Stomach smooth muscle (tissue), 2 donors: Measurements from ENCODE around the gene CRACR2B.
A peak's percentile ranks its signal among the peaks of the same experiment; 100 is the strongest.

ENCODE experiments used
- H3K27ac ChIP-seq: one replicate; pipeline ENCODE4 v1.7.0; 2013; ENCODE audit warnings: mild to moderate bottlenecking, low read length, inconsistent platforms
- H3K27me3 ChIP-seq, 2 donors: one replicate each; pipeline ENCODE4 v1.7.0; 2013; ENCODE audit warnings: low read length in 2 of 2; ENCODE audit not compliant: insufficient read depth in 2 of 2, control insufficient read depth in 1 of 2
- H3K36me3 ChIP-seq, 2 donors: one replicate each; pipeline ENCODE4 v1.7.0; 2013; ENCODE audit warnings: low read length in 2 of 2; ENCODE audit not compliant: control insufficient read depth in 2 of 2, insufficient read depth in 2 of 2
- H3K4me1 ChIP-seq: one replicate; pipeline ENCODE4 v1.7.0; 2013; ENCODE audit warnings: low read length; ENCODE audit not compliant: control insufficient read depth, insufficient read depth
- H3K4me3 ChIP-seq, 2 donors: one replicate each; pipeline ENCODE4 v1.7.0; 2013; ENCODE audit warnings: low read length in 2 of 2
- H3K9ac ChIP-seq, 2 donors: one replicate each; pipeline ENCODE4 v1.7.0; 2013; ENCODE audit warnings: low read length in 2 of 2, mild to moderate bottlenecking in 1 of 2
- H3K9me3 ChIP-seq, 2 donors: one replicate each; pipeline ENCODE4 v1.7.0; 2013; ENCODE audit warnings: low read length in 2 of 2; ENCODE audit not compliant: control insufficient read depth in 2 of 2
- donor health status: healthy.
- donor health status: Pancreatic carcinoma.

The CRACR2B gene

GRCh38 chr11:813072-813455 is 14.7 kb upstream of the CRACR2B start:
- Histone ChIP-seq H3K4me1 (peaks cover 26% of the 10 kb centered on the region), H3K36me3 (peaks cover 21 to 23% of the 10 kb centered on the region in 2 donors), H3K27me3 (no peaks in the 10 kb centered on the region), H3K9me3 (no peaks in the 10 kb centered on the region), H3K27ac (no peak overlapping the region), H3K4me3 (no peak overlapping the region), H3K9ac (no peak overlapping the region)

DNA sequence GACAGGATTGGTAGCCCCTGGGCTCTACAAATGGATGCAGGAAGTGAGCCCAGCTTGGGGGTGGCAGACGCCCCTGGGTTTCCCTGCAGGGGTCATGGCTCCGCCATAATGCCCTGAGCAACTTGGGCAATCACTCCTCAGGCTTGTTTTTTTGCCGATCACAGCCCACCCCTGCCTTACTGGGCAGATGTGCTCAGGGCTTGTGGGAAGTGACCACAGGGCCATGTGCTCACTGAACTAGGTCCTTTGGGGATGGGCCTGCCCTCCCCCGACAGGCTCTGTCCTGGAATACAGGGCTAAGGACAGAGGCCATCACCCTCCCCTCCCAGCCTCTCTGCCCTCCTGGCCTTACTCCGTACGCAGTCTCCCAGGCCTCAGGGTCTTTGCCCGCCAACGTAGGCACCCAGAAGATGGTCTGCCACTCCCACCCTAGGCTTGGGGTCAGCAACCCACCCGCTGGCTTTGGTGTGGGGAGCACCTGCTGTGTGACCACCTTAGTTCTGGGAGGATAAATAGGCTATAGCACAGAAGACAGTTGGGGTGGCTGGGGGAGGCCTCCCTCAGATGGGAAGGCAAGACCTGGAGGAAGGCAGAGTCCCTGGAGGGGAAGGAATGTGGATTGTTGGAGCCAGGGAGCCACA is 14.1 kb upstream of the CRACR2B start:
- H3K9me3 ChIP-seq: no peaks in the 10 kb centered on the region

GRCh38 chr11:815675-816432 is 11.9 kb upstream of the CRACR2B start:
- Histone ChIP-seq H3K27me3 (no peaks in the 10 kb centered on the region), H3K4me3 (no peak overlapping the region), H3K27ac (no peak overlapping the region), H3K9me3 (no peaks in the 10 kb centered on the region), H3K9ac (no peak overlapping the region), H3K36me3 (peaks cover 21 to 23% of the 10 kb centered on the region in 2 donors), H3K4me1 (peaks cover 28% of the 10 kb centered on the region)

More for the DNA sequence above, 14.1 kb upstream of the CRACR2B start:
- peaks cover 27% of the 10 kb centered on the region for H3K4me1 ChIP-seq
- no peak overlapping the region for H3K9ac ChIP-seq
- H3K27me3 ChIP-seq: no peaks in the 10 kb centered on the region
- no peak overlapping the region for H3K4me3 ChIP-seq
- H3K36me3 ChIP-seq: peaks cover 21 to 23% of the 10 kb centered on the region in 2 donors
- no peak overlapping the region for H3K27ac ChIP-seq

DNA sequence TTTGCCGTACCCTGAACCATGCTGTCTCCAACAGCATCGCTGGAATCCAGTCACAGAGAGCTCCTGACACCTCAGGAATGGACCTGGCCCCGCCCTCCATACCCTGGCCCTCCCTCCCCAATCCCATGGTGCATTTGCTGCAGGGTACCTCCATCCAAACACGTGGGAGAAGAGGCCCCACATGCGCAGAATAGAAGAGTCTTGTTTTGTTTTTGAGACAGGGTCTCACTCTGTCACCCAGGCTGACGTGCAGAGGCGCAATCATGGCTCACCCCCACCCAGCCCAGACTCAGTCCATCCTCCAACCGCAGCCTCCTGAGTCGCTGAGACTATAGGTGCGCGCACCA is 11.3 kb upstream of the CRACR2B start:
- Histone ChIP-seq H3K27me3 (no peaks in the 10 kb centered on the region), H3K9ac (no peak overlapping the region), H3K9me3 (no peaks in the 10 kb centered on the region), H3K4me1 (peaks cover 28% of the 10 kb centered on the region), H3K27ac (no peak overlapping the region), H3K36me3 (peaks cover 19 to 21% of the 10 kb centered on the region in 2 donors), H3K4me3 (no peak overlapping the region)

DNA sequence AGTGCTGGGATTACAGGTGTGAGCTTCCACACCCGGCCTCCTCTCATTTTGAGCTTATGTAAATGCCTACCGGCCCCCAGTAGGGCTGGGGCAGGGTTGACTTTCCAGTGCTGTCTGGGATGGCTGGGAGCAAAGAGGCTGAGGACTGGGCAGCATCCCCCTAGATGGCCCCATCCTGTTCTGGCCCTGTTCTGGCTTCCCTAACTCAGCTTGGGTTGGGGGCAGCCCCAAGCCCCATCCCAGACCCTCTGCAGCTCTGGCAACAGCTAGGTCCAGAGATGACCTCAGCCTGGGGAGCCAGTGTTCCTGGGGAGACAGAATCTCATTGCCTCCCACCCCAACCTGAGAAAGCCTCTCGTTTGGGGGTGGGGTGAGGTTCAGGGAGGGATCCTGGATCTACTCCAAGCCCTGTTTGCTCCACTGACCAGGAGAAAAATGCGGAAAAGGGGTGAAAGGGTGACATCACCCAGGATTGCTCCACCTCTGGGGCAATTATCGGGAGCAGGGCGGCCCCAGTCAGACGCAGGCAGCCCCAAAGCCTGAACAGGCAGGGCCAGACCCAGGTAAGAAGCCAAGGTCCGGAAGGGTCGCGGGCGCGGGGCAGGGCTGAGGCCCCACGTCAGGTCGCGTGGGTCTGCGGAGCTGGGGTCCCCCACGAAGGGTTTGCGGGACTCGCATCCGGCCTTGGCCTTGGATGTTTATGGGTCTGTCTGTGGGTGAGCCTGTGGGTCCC is 9.2 kb upstream of the CRACR2B start, which contains the start of gene PNPLA2:
Gene PNPLA2, plus strand, starts transcription at position 519 of the 733 bp plus-strand sequence. CDS start 805 bp downstream, outside the sequence.
- H3K36me3 ChIP-seq: peaks cover 0 to 2% of the 10 kb centered on the region in 2 donors
- no peaks in the 10 kb centered on the region for H3K9me3 ChIP-seq
- H3K27me3 ChIP-seq: no peaks in the 10 kb centered on the region
- peak within 1 kb of the TSS; percentile 73 for H3K27ac ChIP-seq
- peak within 1 kb of the TSS; percentile 57 to 81 for H3K4me3 ChIP-seq
- H3K4me1 ChIP-seq: peaks cover 34% of the 10 kb centered on the region
- H3K9ac ChIP-seq: peak within 1 kb of the TSS; percentile 62 to 69

GRCh38 chr11:819129-819931 is 8.4 kb upstream of the CRACR2B start:
- Histone ChIP-seq H3K36me3 (peaks cover 0 to under 1% of the 10 kb centered on the region in 2 donors), H3K4me1 (peaks cover 34% of the 10 kb centered on the region), H3K9ac (peak overlapping the region; percentile 62 to 69), H3K27ac (peak overlapping the region; percentile 73), H3K27me3 (no peaks in the 10 kb centered on the region), H3K9me3 (no peaks in the 10 kb centered on the region), H3K4me3 (peak overlapping the region; percentile 57 to 81)

DNA sequence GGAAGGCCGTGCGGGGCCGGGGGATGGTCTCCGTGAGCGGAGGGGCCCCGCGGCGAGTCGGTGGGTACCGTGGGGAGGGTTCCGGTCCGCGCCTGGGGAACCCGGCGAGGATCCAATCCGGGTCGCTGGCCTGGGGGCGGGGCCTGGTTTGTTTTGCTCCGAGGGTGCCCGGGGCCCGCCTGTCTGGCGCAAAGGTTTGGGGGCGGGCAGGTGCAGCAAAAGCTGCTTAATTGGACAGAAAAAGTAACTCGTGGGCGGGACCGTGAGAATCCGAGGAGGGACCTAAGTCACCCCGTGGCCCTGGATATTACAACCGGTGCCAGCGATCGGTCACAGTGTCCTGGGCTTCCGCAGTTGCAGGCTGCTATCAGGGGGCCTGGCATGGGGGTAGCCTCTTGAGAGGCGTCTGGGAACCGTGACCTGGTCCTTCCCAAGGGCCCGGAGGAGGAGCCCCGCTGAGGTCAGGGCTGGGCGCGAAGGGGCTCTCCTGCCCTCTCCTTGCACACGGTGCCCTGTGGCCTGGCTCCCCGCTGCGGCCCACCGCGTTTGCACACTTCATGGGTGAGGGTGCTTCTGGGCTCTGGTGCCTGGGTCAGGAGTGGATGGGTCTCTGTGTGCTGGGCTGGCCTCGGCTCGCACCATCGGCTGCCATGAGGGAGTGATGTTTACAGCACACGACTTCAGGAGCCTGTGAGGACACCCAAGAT is 7.6 kb upstream of the CRACR2B start:
- Histone ChIP-seq H3K36me3 (peaks cover 0 to 7% of the 10 kb centered on the region in 2 donors), H3K27ac (peak overlapping the region; percentile 73), H3K27me3 (peaks cover under 1 to 7% of the 10 kb centered on the region in 2 donors), H3K9me3 (no peaks in the 10 kb centered on the region), H3K4me3 (peak overlapping the region; percentile 57 to 81), H3K9ac (peak overlapping the region; percentile 52 to 71), H3K4me1 (peaks cover 34% of the 10 kb centered on the region)

GRCh38 chr11:820655-821511 is 6.8 kb upstream of the CRACR2B start:
- no peaks in the 10 kb centered on the region for H3K9me3 ChIP-seq
- H3K27me3 ChIP-seq: peaks cover 9 to 14% of the 10 kb centered on the region in 2 donors
- peaks cover 34% of the 10 kb centered on the region for H3K4me1 ChIP-seq
- H3K4me3 ChIP-seq: peak overlapping the region; percentile 57 to 81
- H3K36me3 ChIP-seq: peaks cover 0 to 8% of the 10 kb centered on the region in 2 donors
- no peak overlapping the region for H3K27ac ChIP-seq
- H3K9ac ChIP-seq: peak overlapping the region; percentile 52 to 71
